Keratinocyte (primary cell): ENCODE data around the gene KCTD21.

Experiments
- EZH2 ChIP-seq: IDR thresholded peaks from one replicate; pipeline ENCODE4 v1.6.1; 2012; ENCODE audit warnings: inconsistent platforms, mild to moderate bottlenecking, low read length, moderate library complexity
- TF ChIP-seq, protein P1 (sequence below), 3 experiments: IDR thresholded peaks in 1 of 3; conservative IDR thresholded peaks in 1 of 3; optimal IDR thresholded peaks in 1 of 3; 2 replicates in 2 of 3; 3 replicates in 1 of 3; pipeline versions ENCODE3 to v1.5.1; 2011; ENCODE audit warnings: low read length in 3 of 3, mild to moderate bottlenecking in 3 of 3, moderate library complexity in 2 of 3, control low read depth in 1 of 3, inconsistent platforms in 1 of 3; ENCODE audit not compliant: insufficient read depth in 2 of 3; ENCODE audit errors: extremely low read depth in 1 of 3

DNA sequence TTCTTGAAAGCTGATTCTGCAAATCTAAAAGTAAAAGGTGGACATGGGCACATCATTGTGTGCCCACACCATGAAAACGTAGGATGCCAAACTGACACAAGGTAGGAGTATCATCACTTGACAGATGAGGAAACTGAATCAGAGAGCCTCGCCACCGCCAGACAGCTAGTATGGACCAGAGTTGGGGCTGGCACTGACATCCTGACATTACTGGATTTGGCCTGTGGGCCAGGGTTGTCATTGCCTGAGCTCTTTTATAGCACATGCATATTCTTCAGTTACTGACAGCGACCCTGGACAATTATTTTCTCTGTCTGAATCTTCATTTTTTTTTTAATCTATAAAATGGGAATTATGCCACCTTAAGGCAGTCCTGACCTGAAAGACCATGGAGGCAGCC lies 16.8 kb upstream of the KCTD21 start:
- TF ChIP-seq, protein P1, sequence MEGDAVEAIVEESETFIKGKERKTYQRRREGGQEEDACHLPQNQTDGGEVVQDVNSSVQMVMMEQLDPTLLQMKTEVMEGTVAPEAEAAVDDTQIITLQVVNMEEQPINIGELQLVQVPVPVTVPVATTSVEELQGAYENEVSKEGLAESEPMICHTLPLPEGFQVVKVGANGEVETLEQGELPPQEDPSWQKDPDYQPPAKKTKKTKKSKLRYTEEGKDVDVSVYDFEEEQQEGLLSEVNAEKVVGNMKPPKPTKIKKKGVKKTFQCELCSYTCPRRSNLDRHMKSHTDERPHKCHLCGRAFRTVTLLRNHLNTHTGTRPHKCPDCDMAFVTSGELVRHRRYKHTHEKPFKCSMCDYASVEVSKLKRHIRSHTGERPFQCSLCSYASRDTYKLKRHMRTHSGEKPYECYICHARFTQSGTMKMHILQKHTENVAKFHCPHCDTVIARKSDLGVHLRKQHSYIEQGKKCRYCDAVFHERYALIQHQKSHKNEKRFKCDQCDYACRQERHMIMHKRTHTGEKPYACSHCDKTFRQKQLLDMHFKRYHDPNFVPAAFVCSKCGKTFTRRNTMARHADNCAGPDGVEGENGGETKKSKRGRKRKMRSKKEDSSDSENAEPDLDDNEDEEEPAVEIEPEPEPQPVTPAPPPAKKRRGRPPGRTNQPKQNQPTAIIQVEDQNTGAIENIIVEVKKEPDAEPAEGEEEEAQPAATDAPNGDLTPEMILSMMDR (optimal IDR thresholded peaks at IDR 0.05 in 1 of 3, IDR thresholded peaks at IDR 0.05 in 1 of 3, conservative IDR thresholded peaks at IDR 0.05 in 1 of 3; ENCODE audit: extremely low read depth in 1 of 3, insufficient read depth in 2 of 3, low read length in 3 of 3) = no peak
- no peak for TF ChIP-seq EZH2
